ENCODE measurements around the gene PGC. TPM values are rescaled to one million over a fixed set of nuclear protein-coding genes. Genes with fewer than 3 reads are reported as not detected.

The PGC gene
- total and polyA plus RNA-seq, 2 of the 8 experiments (the other 6 are each of a cell fraction or from before 2014, with no cell fraction given), result 0.09 TPM; not detected in 1

- Histone ChIP-seq H3K4me1 (replicated peaks in 1 of 4; ENCODE audit: control insufficient read depth in 3 of 4, insufficient read depth in 4 of 4, low read length in 3 of 4) (peaks cover 0 to 8% (median 3%) of the 10 kb centered on the region in 4 experiments; a peak in 4 of 7 replicates), H3K27me3 (replicated peaks in 1 of 4; ENCODE audit: control insufficient read depth in 3 of 4, extremely low read depth in 1 of 4, insufficient read depth in 3 of 4, low read length in 3 of 4) (no peaks in the 10 kb centered on the region; a peak in 1 of 7 replicates), H4K5ac (ENCODE audit: insufficient read length, low read depth, low read length) (no peak overlapping the region), H2AK5ac (ENCODE audit: low read depth, low read length) (no peak overlapping the region), H2BK12ac (ENCODE audit: low read depth, low read length) (no peak overlapping the region; the same call in 1 of the 2 replicates), H2BK5ac (ENCODE audit: low read depth, low read length) (no peak overlapping the region), H3K4ac (replicated peaks; ENCODE audit: insufficient read length, low read depth, low read length) (no peak overlapping the region), H4K91ac (replicated peaks; ENCODE audit: insufficient read length, low read length) (no peak overlapping the region), H3K23ac (ENCODE audit: insufficient read length) (no peak overlapping the region), H3K56ac (replicated peaks; ENCODE audit: insufficient read length, low read depth, low read length) (no peak overlapping the region), H3K14ac (ENCODE audit: insufficient read length) (no peak overlapping the region), H3K9me3 (ENCODE audit: insufficient read depth in 2 of 2, low read depth in 1 of 2, low read length in 1 of 2) (no peaks in the 10 kb centered on the region), H4K20me1 (replicated peaks in 1 of 2; ENCODE audit: control insufficient read depth in 1 of 2, insufficient read depth in 2 of 2, low read length in 2 of 2) (peaks cover 0 to 3% of the 10 kb centered on the region in 2 experiments), H3K79me2 (ENCODE audit: control insufficient read depth in 1 of 2, insufficient read depth in 2 of 2, low read length in 2 of 2) (no peaks in the 10 kb centered on the region), H3K23me2 (ENCODE audit: low read depth, low read length) (peaks cover 3% of the 10 kb centered on the region; the same call in 1 of the 2 replicates), H3K36me3 (ENCODE audit: control insufficient read depth in 2 of 4, insufficient read depth in 4 of 4, low read length in 3 of 4) (no peaks in the 10 kb centered on the region), H3K4me2 (ENCODE audit: insufficient read depth in 1 of 2, low read depth in 2 of 2, low read length in 2 of 2) (no peak overlapping the region), H3K27ac (ENCODE audit: low read depth, low read length) (no peak overlapping the region), H2AFZ (ENCODE audit: low read length) (no peak overlapping the region), H3K79me1 (ENCODE audit: low read depth, low read length) (0 out of 2 replicates have a peak, but pooled peaks cover 2% of the 10 kb centered on the region), H2BK20ac (ENCODE audit: low read length) (no peak overlapping the region), H2BK15ac (ENCODE audit: low read length) (peak overlapping the region; percentile 40; the same call in 1 of the 2 replicates), H3K18ac (ENCODE audit: extremely low read depth, low read length) (no peak overlapping the region), H3K4me3 (ENCODE audit: extremely low read depth in 1 of 4, insufficient read depth in 2 of 4, low read depth in 3 of 4, low read length in 4 of 4) (no peak overlapping the region), H4K8ac (ENCODE audit: extremely low read depth, insufficient read depth, low read length) (no peak overlapping the region), H3K9ac (replicated peaks in 1 of 4; ENCODE audit: extremely low read depth in 1 of 4, low read depth in 3 of 4, low read length in 3 of 4) (no peak overlapping the region), H2BK120ac (replicated peaks; ENCODE audit: low read depth, low read length) (no peak overlapping the region)
- no peak for FAIRE-seq
- ChIA-PET CTCF (ENCODE audit: partially characterized antibody) (interaction anchor here (0.5 to 12.5 kb wide), 19 partner anchors 12 to 339 kb away, joined by 3 to 181 read pairs (median 7); partner anchors contain the start of genes TFEB and TOMM6), POLR2A (ENCODE audit: partially characterized antibody) (interaction anchor here (3.0 kb wide), 1 partner anchor 10 kb away, joined by 9 read pairs; no protein-coding TSS in a partner anchor)
- WGBS, 2 experiments (ENCODE audit: extremely low coverage in 1 of 2, insufficient coverage in 1 of 2, insufficient read length in 1 of 2, insufficient replicate concordance in 2 of 2, low coverage in 1 of 2, low lambda C conversion rate in 2 of 2, missing lambda C conversion rate in 1 of 2), result 85% methylated on average over 8 of the region's 9 CpGs; no CpG with 5 or more reads in 1 of the 2 experiments
- no peak for TF ChIP-seq TAF7 (optimal IDR thresholded peaks at IDR 0.05; ENCODE audit: borderline replicate concordance, low read depth, low read length)
- TF ChIP-seq GABPA (IDR thresholded peaks at IDR 0.05; ENCODE audit: borderline replicate concordance, insufficient read depth, low read length), result no peak
- TF ChIP-seq RXRA (IDR thresholded peaks at IDR 0.05; ENCODE audit: insufficient read depth, low read depth, low read length), result no peak
- TF ChIP-seq, protein P1, sequence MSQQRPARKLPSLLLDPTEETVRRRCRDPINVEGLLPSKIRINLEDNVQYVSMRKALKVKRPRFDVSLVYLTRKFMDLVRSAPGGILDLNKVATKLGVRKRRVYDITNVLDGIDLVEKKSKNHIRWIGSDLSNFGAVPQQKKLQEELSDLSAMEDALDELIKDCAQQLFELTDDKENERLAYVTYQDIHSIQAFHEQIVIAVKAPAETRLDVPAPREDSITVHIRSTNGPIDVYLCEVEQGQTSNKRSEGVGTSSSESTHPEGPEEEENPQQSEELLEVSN (IDR thresholded peaks at IDR 0.05), result no peak
- DNase-seq (ENCODE audit: low read depth in 1 of 2, low spot score in 2 of 2), result no peak
Observed at GRCh38 chr6:41706876-41707564, 40.2 kb downstream of the PGC start.

All from H1 (cell line).